ENCODE measurements around the gene DLG1. TPM values are rescaled to one million over a fixed set of nuclear protein-coding genes. Genes with fewer than 3 reads are reported as not detected.

The DLG1 gene
- total RNA-seq, 4 donors from 2014 or later: 103 to 150 (median 122) TPM

GRCh38 chr3:197168063-197168462 is 130.3 kb downstream of the DLG1 start:
- H3K36me3 ChIP-seq: peaks cover 0 to 30% (median 3%) of the 10 kb centered on the region in 3 donors
- H3K27me3 ChIP-seq: no peaks in the 10 kb centered on the region
- intact Hi-C loops (cut with DNase I): no loop called here
- no peaks in the 10 kb centered on the region for H3K4me1 ChIP-seq
- no peak for DNase-seq
- H3K27ac ChIP-seq: no peak overlapping the region
- no peak overlapping the region for H3K4me3 ChIP-seq
- TF ChIP-seq POLR2A (IDR thresholded peaks at IDR 0.05) (no peak), CTCF (IDR thresholded peaks at IDR 0.05) (no peak)
- WGBS, 2 donors: 86% methylated on average over 4 of the region's 4 CpGs
- no peaks in the 10 kb centered on the region for H3K9me3 ChIP-seq

- H3K9me3 ChIP-seq: no peaks in the 10 kb centered on the region
- no peak overlapping the region for H3K4me3 ChIP-seq
- peaks cover 0 to 1% (median 0%) of the 10 kb centered on the region in 3 donors for H3K4me1 ChIP-seq
- DNase-seq: no peak
- no peak for TF ChIP-seq POLR2A (IDR thresholded peaks at IDR 0.05)
- TF ChIP-seq CTCF (IDR thresholded peaks at IDR 0.05): no peak
- no peaks in the 10 kb centered on the region for H3K27me3 ChIP-seq
- no peak overlapping the region for H3K27ac ChIP-seq
- peaks cover 0 to 30% (median 3%) of the 10 kb centered on the region in 3 donors for H3K36me3 ChIP-seq
- intact Hi-C loops (cut with DNase I): no loop called here
- 85 to 86% methylated on average over 2 of the region's 2 CpGs for WGBS, 2 donors
Measured at GRCh38 chr3:197167549-197167948, 130.9 kb downstream of the DLG1 start.

GRCh38 chr3:197165890-197166289 is 132.5 kb downstream of the DLG1 start:
- intact Hi-C loops (cut with DNase I): no loop called here
- WGBS, 2 donors: 91 to 98% methylated on average over 6 of the region's 6 CpGs

DNA sequence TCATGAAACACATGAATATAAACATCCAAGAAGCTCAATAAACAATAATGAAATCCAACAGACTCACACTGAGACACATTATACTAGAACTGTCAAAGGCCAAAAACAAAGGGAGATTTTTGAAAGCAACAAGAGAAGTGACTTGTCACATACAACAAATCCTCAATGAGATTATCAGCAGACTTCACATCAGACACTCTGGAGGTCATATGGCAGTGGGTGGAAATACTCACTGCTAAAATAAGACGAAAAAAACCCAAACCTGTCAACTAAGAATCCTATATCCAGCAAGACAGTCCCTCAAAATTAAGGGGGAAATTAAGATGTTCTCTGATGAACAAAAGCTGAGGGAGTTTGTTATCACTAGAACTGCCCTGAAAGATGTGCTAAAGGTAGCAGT is 143.4 kb downstream of the DLG1 start:
- 88 to 100% methylated on average over 1 of the region's 1 CpG for WGBS, 2 donors
- Histone ChIP-seq H3K27me3 (no peaks in the 10 kb centered on the region), H3K36me3 (peaks cover 0 to 42% (median 0%) of the 10 kb centered on the region in 3 donors), H3K4me1 (peaks cover 0 to 10% (median 0%) of the 10 kb centered on the region in 3 donors), H3K27ac (no peak overlapping the region), H3K9me3 (peaks cover 0 to 10% (median 9%) of the 10 kb centered on the region in 3 donors), H3K4me3 (no peak overlapping the region)
- intact Hi-C loops (cut with DNase I): no loop called here
- no peak for TF ChIP-seq CTCF (IDR thresholded peaks at IDR 0.05)
- TF ChIP-seq POLR2A (IDR thresholded peaks at IDR 0.05): no peak
- no peak for DNase-seq

More at GRCh38 chr3:197165890-197166289, 132.5 kb downstream of the DLG1 start:
- no peaks in the 10 kb centered on the region for H3K27me3 ChIP-seq
- peaks cover 0 to 30% (median 3%) of the 10 kb centered on the region in 3 donors for H3K36me3 ChIP-seq
- peaks cover 0 to 9% (median 0%) of the 10 kb centered on the region in 3 donors for H3K4me1 ChIP-seq
- DNase-seq: no peak
- no peak for TF ChIP-seq POLR2A (IDR thresholded peaks at IDR 0.05)
- no peak for TF ChIP-seq CTCF (IDR thresholded peaks at IDR 0.05)
- no peaks in the 10 kb centered on the region for H3K9me3 ChIP-seq
- no peak overlapping the region for H3K4me3 ChIP-seq
- H3K27ac ChIP-seq: no peak overlapping the region

- no peak for TF ChIP-seq POLR2A (IDR thresholded peaks at IDR 0.05)
- TF ChIP-seq CTCF (IDR thresholded peaks at IDR 0.05): no peak
- Histone ChIP-seq H3K4me1 (peaks cover 0 to 10% (median 0%) of the 10 kb centered on the region in 3 donors), H3K9me3 (peaks cover 0 to 10% (median 9%) of the 10 kb centered on the region in 3 donors), H3K27me3 (no peaks in the 10 kb centered on the region), H3K36me3 (peaks cover 0 to 27% (median 0%) of the 10 kb centered on the region in 3 donors), H3K27ac (no peak overlapping the region), H3K4me3 (no peak overlapping the region)
- DNase-seq: no peak
- WGBS, 2 donors: 63 to 93% methylated on average over 1 of the region's 1 CpG
- intact Hi-C loops (cut with DNase I): no loop called here
Measured at GRCh38 chr3:197151580-197151979, 146.8 kb downstream of the DLG1 start.
